Mucosa of rectum (tissue), 2 donors: ENCODE measurements around the gene TGM6.

Experiments
- H3K27ac ChIP-seq, 2 donors: one replicate each; pipeline ENCODE4 v1.7.0; 2013; ENCODE audit warnings: inconsistent platforms in 2 of 2, low read depth in 2 of 2, low read length in 2 of 2
- H3K27me3 ChIP-seq, 2 donors: one replicate each; pipeline ENCODE4 v1.7.0; 2013; ENCODE audit warnings: low read length in 2 of 2; ENCODE audit not compliant: control insufficient read depth in 2 of 2, insufficient read depth in 2 of 2
- H3K36me3 ChIP-seq, 2 donors: one replicate each; pipeline ENCODE4 v1.7.0; 2013; ENCODE audit warnings: low read length in 2 of 2; ENCODE audit not compliant: control insufficient read depth in 2 of 2, insufficient read depth in 2 of 2
- H3K4me1 ChIP-seq, 2 donors: one replicate each; pipeline ENCODE4 v1.7.0; 2013; ENCODE audit warnings: low read length in 2 of 2, mild to moderate bottlenecking in 1 of 2; ENCODE audit not compliant: control insufficient read depth in 2 of 2, insufficient read depth in 2 of 2
- H3K4me3 ChIP-seq, 2 donors: one replicate each; pipeline ENCODE4 v1.7.0; 2013; ENCODE audit warnings: low read length in 2 of 2
- H3K9ac ChIP-seq, 2 donors: one replicate each; pipeline ENCODE4 v1.7.0; 2013; ENCODE audit warnings: low read length in 2 of 2, low read depth in 1 of 2, mild to moderate bottlenecking in 1 of 2
- H3K9me3 ChIP-seq, 2 donors: one replicate each; pipeline ENCODE4 v1.7.0; 2013; ENCODE audit warnings: low read length in 2 of 2; ENCODE audit not compliant: control insufficient read depth in 2 of 2
- donor health status: healthy.
- donor health status: Normal muscosa, but diverticular disease.

Gene TGM6

GRCh38 chr20:2396241-2396814 lies 15.6 kb downstream of the TGM6 start:
- no peaks in the 10 kb centered on the region for H3K4me1 ChIP-seq
- H3K4me3 ChIP-seq = no peak overlapping the region
- no peaks in the 10 kb centered on the region for H3K9me3 ChIP-seq
- no peaks in the 10 kb centered on the region for H3K36me3 ChIP-seq
- H3K27me3 ChIP-seq = peaks cover 0 to 2% of the 10 kb centered on the region in 2 donors
- no peak overlapping the region for H3K27ac ChIP-seq
- H3K9ac ChIP-seq = no peak overlapping the region

- Histone ChIP-seq H3K36me3 (no peaks in the 10 kb centered on the region), H3K27me3 (peaks cover 0 to 2% of the 10 kb centered on the region in 2 donors), H3K27ac (no peak overlapping the region), H3K4me3 (no peak overlapping the region), H3K9me3 (no peaks in the 10 kb centered on the region), H3K4me1 (no peaks in the 10 kb centered on the region), H3K9ac (no peak overlapping the region)
Measured at GRCh38 chr20:2397091-2397490, 16.4 kb downstream of the TGM6 start.

GRCh38 chr20:2397595-2398145 lies 17.0 kb downstream of the TGM6 start:
- no peaks in the 10 kb centered on the region for H3K9me3 ChIP-seq
- H3K27ac ChIP-seq = no peak overlapping the region
- no peaks in the 10 kb centered on the region for H3K36me3 ChIP-seq
- H3K4me3 ChIP-seq = no peak overlapping the region
- no peaks in the 10 kb centered on the region for H3K4me1 ChIP-seq
- no peak overlapping the region for H3K9ac ChIP-seq
- peaks cover 0 to 2% of the 10 kb centered on the region in 2 donors for H3K27me3 ChIP-seq

- Histone ChIP-seq H3K27me3 (peaks cover 0 to 2% of the 10 kb centered on the region in 2 donors), H3K27ac (no peak overlapping the region), H3K9me3 (no peaks in the 10 kb centered on the region), H3K36me3 (no peaks in the 10 kb centered on the region), H3K4me3 (no peak overlapping the region), H3K4me1 (no peaks in the 10 kb centered on the region), H3K9ac (no peak overlapping the region)
Measured at GRCh38 chr20:2398449-2398848, 17.7 kb downstream of the TGM6 start.

- Histone ChIP-seq H3K4me1 (no peaks in the 10 kb centered on the region), H3K9me3 (no peaks in the 10 kb centered on the region)
Measured at GRCh38 chr20:2399390-2399789, 18.7 kb downstream of the TGM6 start.

GRCh38 chr20:2400290-2400689 lies 19.6 kb downstream of the TGM6 start:
- Histone ChIP-seq H3K4me3 (no peak overlapping the region), H3K4me1 (no peaks in the 10 kb centered on the region), H3K9ac (no peak overlapping the region), H3K27ac (no peak overlapping the region), H3K9me3 (no peaks in the 10 kb centered on the region), H3K27me3 (peaks cover 0 to 1% of the 10 kb centered on the region in 2 donors), H3K36me3 (no peaks in the 10 kb centered on the region)

More at GRCh38 chr20:2399390-2399789, 18.7 kb downstream of the TGM6 start:
- no peaks in the 10 kb centered on the region for H3K36me3 ChIP-seq
- H3K27ac ChIP-seq = no peak overlapping the region
- H3K9ac ChIP-seq = no peak overlapping the region
- no peak overlapping the region for H3K4me3 ChIP-seq
- H3K27me3 ChIP-seq = peaks cover 0 to 2% of the 10 kb centered on the region in 2 donors

GRCh38 chr20:2401527-2401926 lies 20.8 kb downstream of the TGM6 start:
- no peak overlapping the region for H3K27ac ChIP-seq
- H3K36me3 ChIP-seq = no peaks in the 10 kb centered on the region
- no peaks in the 10 kb centered on the region for H3K4me1 ChIP-seq
- peaks cover 0 to 2% of the 10 kb centered on the region in 2 donors for H3K27me3 ChIP-seq
- no peak overlapping the region for H3K4me3 ChIP-seq
- no peaks in the 10 kb centered on the region for H3K9me3 ChIP-seq
- H3K9ac ChIP-seq = no peak overlapping the region

- Histone ChIP-seq H3K9ac (no peak overlapping the region), H3K9me3 (no peaks in the 10 kb centered on the region), H3K27me3 (peaks cover 0 to 2% of the 10 kb centered on the region in 2 donors), H3K27ac (no peak overlapping the region), H3K4me1 (no peaks in the 10 kb centered on the region), H3K4me3 (no peak overlapping the region), H3K36me3 (no peaks in the 10 kb centered on the region)
Measured at GRCh38 chr20:2402271-2402980, 21.7 kb downstream of the TGM6 start.

GRCh38 chr20:2403291-2404052 lies 22.8 kb downstream of the TGM6 start:
- Histone ChIP-seq H3K9ac (no peak overlapping the region), H3K9me3 (no peaks in the 10 kb centered on the region), H3K4me1 (no peaks in the 10 kb centered on the region), H3K27me3 (peaks cover 2% of the 10 kb centered on the region in 2 donors), H3K4me3 (no peak overlapping the region), H3K36me3 (no peaks in the 10 kb centered on the region), H3K27ac (no peak overlapping the region)

GRCh38 chr20:2405693-2406065 lies 25.0 kb downstream of the TGM6 start:
- Histone ChIP-seq H3K9me3 (no peaks in the 10 kb centered on the region), H3K4me3 (no peak overlapping the region), H3K9ac (no peak overlapping the region), H3K4me1 (no peaks in the 10 kb centered on the region), H3K27ac (no peak overlapping the region), H3K27me3 (peaks cover 2 to 8% of the 10 kb centered on the region in 2 donors), H3K36me3 (no peaks in the 10 kb centered on the region)
